Activated naive CD4-positive, alpha-beta T cell treated with anti-CD3 and anti-CD28 coated beads for 36 hours (primary cell): ENCODE data around the gene PGAM2. TPM values are rescaled to one million over a fixed set of nuclear protein-coding genes. Genes with fewer than 3 reads are reported as not detected.

Source experiments
- CTCF ChIA-PET: fragments of 350-600 bp; sonication (Branson Sonifier 250); formaldehyde crosslinking; loops from one replicate; lab custom pipeline; 2021; ENCODE audit warnings: antibody characterized with exemption; lab: Charles Lee
- DNase-seq: peaks from one replicate; pipeline ENCODE4 v3.0.0-alpha.2; 2020
- H3K27ac Mint-ChIP-seq: one replicate; pipeline ENCODE4 v1.8.0; 2021; ENCODE audit warnings: mild to moderate bottlenecking, mixed read lengths
- H3K27me3 Mint-ChIP-seq: one replicate; pipeline ENCODE4 v1.8.0; 2021; ENCODE audit warnings: low read depth, mixed read lengths
- H3K36me3 Mint-ChIP-seq: one replicate; pipeline ENCODE4 v1.8.0; 2021; ENCODE audit warnings: low read depth, mixed read lengths
- H3K4me1 Mint-ChIP-seq: one replicate; pipeline ENCODE4 v1.8.0; 2021; ENCODE audit warnings: low read depth, mixed read lengths
- H3K4me3 Mint-ChIP-seq: one replicate; pipeline ENCODE4 v1.8.0; 2021; ENCODE audit warnings: mild to moderate bottlenecking, moderate library complexity, mixed read lengths
- H3K9me3 Mint-ChIP-seq: one replicate; pipeline ENCODE4 v1.8.0; 2021; ENCODE audit warnings: mixed read lengths
- intact Hi-C: fragments of 100-400 bp; cut with micrococcal nuclease; formaldehyde crosslinking; loops from one replicate; pipeline ENCODE4 v1.15.1; 2023
- total RNA-seq, 2 experiments: library from RNA; stranded (reverse); gene quantifications; one replicate each; pipeline ENCODE4 v1.2.3, GENCODE V29; 2021

Gene PGAM2
- total RNA-seq, 2 experiments from 2014 or later, result 0.24 TPM; not detected in 1

GRCh38 chr7:44087911-44088838, 22.8 kb upstream of the PGAM2 start:
- intact Hi-C loops, result no loop called here
- Mint-ChIP-seq H3K9me3 (no peaks in the 10 kb centered on the region), H3K36me3 (no peaks in the 10 kb centered on the region), H3K27ac (no peak overlapping the region), H3K4me1 (peaks cover 2% of the 10 kb centered on the region), H3K4me3 (no peak overlapping the region), H3K27me3 (no peaks in the 10 kb centered on the region)
- DNase-seq, result no peak
- CTCF ChIA-PET, result no interaction called here

- intact Hi-C loops, result no loop called here
- no peak overlapping the region for H3K4me3 Mint-ChIP-seq
- CTCF ChIA-PET, result interaction anchor here (1.1 to 1.7 kb wide), 2 partner anchors 11 to 16 kb away, joined by 5 read pairs; no protein-coding TSS in a partner anchor
- H3K4me1 Mint-ChIP-seq, result peaks cover 4% of the 10 kb centered on the region
- H3K27ac Mint-ChIP-seq, result no peak overlapping the region
- peaks cover 2% of the 10 kb centered on the region for H3K36me3 Mint-ChIP-seq
- H3K9me3 Mint-ChIP-seq, result no peaks in the 10 kb centered on the region
- no peaks in the 10 kb centered on the region for H3K27me3 Mint-ChIP-seq
- no peak for DNase-seq
These were observed 21.3 kb upstream of the PGAM2 start for GRCh38 chr7:44086627-44087026.

DNA sequence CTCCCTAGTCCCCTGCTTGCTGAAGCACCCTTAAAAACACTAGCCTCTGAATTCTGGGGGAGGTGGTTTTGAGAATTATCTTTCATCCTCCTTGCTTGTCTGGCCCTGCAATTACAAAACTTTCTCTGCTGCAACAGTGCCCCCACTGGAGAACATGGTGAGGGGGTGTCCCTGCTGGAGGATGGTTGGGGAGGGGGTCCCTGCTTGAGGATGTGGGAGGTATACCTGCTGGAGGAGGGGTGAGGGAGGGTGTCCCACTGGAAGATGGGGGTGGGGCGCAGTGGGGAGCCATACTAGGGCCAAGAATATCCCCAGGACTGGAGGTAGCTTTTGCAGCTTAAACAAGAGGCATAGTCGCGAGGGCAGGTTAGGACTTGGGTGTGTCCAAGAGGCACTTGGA, 20.2 kb upstream of the PGAM2 start:
- intact Hi-C loops, result no loop called here
- Mint-ChIP-seq H3K27me3 (no peaks in the 10 kb centered on the region), H3K4me3 (no peak overlapping the region), H3K4me1 (peaks cover 13% of the 10 kb centered on the region), H3K36me3 (peaks cover 10% of the 10 kb centered on the region), H3K9me3 (no peaks in the 10 kb centered on the region), H3K27ac (no peak overlapping the region)
- no peak for DNase-seq
- CTCF ChIA-PET, result interaction anchor here (0.6 to 1.7 kb wide), 2 partner anchors 12 to 42 kb away, joined by 3 to 5 read pairs; no protein-coding TSS in a partner anchor

DNA sequence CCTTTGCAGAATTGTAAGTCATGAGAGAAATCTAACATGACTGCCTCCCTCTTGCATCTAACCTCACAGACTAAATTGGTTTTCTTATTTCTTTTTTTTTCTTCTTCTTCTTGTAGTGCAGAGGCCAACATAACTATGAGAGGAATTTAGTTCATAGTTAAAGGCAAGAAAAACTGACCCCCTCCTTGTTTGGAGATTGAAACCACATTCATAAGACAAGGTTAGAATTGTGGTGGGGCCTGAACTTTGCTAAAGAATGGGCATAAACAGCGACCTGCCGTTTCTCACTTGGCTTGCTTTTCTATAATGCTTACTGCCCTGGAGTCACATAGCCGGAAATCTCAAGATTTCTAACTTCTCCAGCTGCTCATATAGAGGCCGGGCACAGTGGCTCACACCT, 19.3 kb upstream of the PGAM2 start:
- H3K4me1 Mint-ChIP-seq, result peaks cover 21% of the 10 kb centered on the region
- intact Hi-C loops, result loop anchor here (5.0 kb wide), 2 partner anchors 157 to 488 kb away; partner anchors contain the start of genes DDX56 and UBE2D4
- H3K27me3 Mint-ChIP-seq, result no peaks in the 10 kb centered on the region
- CTCF ChIA-PET, result no interaction called here
- H3K36me3 Mint-ChIP-seq, result peaks cover 15% of the 10 kb centered on the region
- H3K27ac Mint-ChIP-seq, result no peak overlapping the region
- no peak for DNase-seq
- no peak overlapping the region for H3K4me3 Mint-ChIP-seq
- no peaks in the 10 kb centered on the region for H3K9me3 Mint-ChIP-seq

- DNase-seq, result no peak
- no peak overlapping the region for H3K27ac Mint-ChIP-seq
- CTCF ChIA-PET, result interaction anchor here (0.5 kb wide), 1 partner anchor 329 kb away, joined by 3 read pairs; no protein-coding TSS in a partner anchor
- peaks cover 15% of the 10 kb centered on the region for H3K36me3 Mint-ChIP-seq
- H3K9me3 Mint-ChIP-seq, result no peaks in the 10 kb centered on the region
- H3K4me3 Mint-ChIP-seq, result peak overlapping the region; percentile 48
- no peaks in the 10 kb centered on the region for H3K27me3 Mint-ChIP-seq
- H3K4me1 Mint-ChIP-seq, result peaks cover 23% of the 10 kb centered on the region
- intact Hi-C loops, result loop anchor here (2.0 to 5.0 kb wide), 5 partner anchors 117 to 489 kb away; partner anchors contain the start of genes DDX56, NUDCD3, UBE2D4 and YKT6
These were observed 18.4 kb upstream of the PGAM2 start for GRCh38 chr7:44083796-44084195.

- CTCF ChIA-PET, result no interaction called here
- H3K36me3 Mint-ChIP-seq, result peaks cover 24% of the 10 kb centered on the region
- intact Hi-C loops, result loop anchor here (1.0 to 5.0 kb wide), 6 partner anchors 63 to 490 kb away; partner anchors contain the start of genes DDX56, NUDCD3, UBE2D4 and YKT6
- H3K27me3 Mint-ChIP-seq, result no peaks in the 10 kb centered on the region
- peaks cover 31% of the 10 kb centered on the region for H3K4me1 Mint-ChIP-seq
- H3K27ac Mint-ChIP-seq, result peak overlapping the region; percentile 59
- peak; percentile 99 for DNase-seq
- H3K4me3 Mint-ChIP-seq, result peak overlapping the region; percentile 75
- no peaks in the 10 kb centered on the region for H3K9me3 Mint-ChIP-seq
These were observed 17.3 kb upstream of the PGAM2 start for GRCh38 chr7:44082541-44083207.

- CTCF ChIA-PET, result interaction anchor here (0.6 to 1.5 kb wide), 9 partner anchors 9 to 159 kb away, joined by 3 to 7 read pairs (median 3); no protein-coding TSS in a partner anchor
- no peaks in the 10 kb centered on the region for H3K9me3 Mint-ChIP-seq
- intact Hi-C loops, result loop anchor here (1.0 to 5.0 kb wide), 4 partner anchors 37 to 491 kb away; partner anchors contain the start of genes DBNL, DDX56, POLD2 and UBE2D4
- H3K4me3 Mint-ChIP-seq, result peak overlapping the region; percentile 79
- H3K27me3 Mint-ChIP-seq, result no peaks in the 10 kb centered on the region
- peaks cover 27% of the 10 kb centered on the region for H3K36me3 Mint-ChIP-seq
- H3K27ac Mint-ChIP-seq, result peak overlapping the region; percentile 93
- peaks cover 32% of the 10 kb centered on the region for H3K4me1 Mint-ChIP-seq
- DNase-seq, result peak; percentile 57
These were observed 15.9 kb upstream of the PGAM2 start for GRCh38 chr7:44081266-44081748.

DNA sequence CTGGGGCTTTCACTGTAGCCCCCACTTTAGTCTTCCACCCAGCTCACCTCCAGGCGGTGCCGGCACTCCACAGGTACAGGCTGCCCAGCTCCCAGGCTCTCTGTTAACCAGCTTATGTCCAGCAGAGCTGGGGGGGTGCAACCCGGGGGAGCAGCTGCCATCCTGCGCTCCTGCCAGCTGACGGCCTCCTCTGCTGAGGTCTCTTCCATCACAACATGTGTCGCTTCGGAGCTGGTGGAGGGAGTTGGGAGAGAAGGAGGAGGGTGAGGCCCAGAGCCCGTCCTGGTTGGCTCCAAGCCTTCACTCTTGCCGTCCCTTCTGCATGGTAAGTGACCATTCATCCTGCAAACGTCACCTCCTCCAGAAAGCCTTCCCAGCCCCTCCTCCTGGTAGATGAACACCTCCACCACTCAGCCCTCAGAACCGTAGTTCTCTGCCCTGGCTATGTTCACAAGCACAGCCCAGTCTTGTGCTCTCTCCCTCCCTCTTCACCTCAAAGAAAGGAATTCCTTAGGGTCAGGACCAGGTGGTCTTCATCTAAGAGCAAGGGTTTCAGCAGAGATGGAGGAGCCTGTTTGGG, 15.4 kb upstream of the PGAM2 start:
- intact Hi-C loops, result loop anchor here (1.0 to 5.0 kb wide), 4 partner anchors 36 to 492 kb away; partner anchors contain the start of genes DBNL, DDX56, POLD2 and UBE2D4
- peak overlapping the region; percentile 93 for H3K27ac Mint-ChIP-seq
- H3K4me1 Mint-ChIP-seq, result peaks cover 32% of the 10 kb centered on the region
- H3K4me3 Mint-ChIP-seq, result peak overlapping the region; percentile 79
- H3K36me3 Mint-ChIP-seq, result peaks cover 30% of the 10 kb centered on the region
- no peaks in the 10 kb centered on the region for H3K9me3 Mint-ChIP-seq
- CTCF ChIA-PET, result interaction anchor here (0.6 to 1.5 kb wide), 9 partner anchors 8 to 160 kb away, joined by 3 to 7 read pairs (median 3); no protein-coding TSS in a partner anchor
- no peak for DNase-seq
- H3K27me3 Mint-ChIP-seq, result no peaks in the 10 kb centered on the region

DNA sequence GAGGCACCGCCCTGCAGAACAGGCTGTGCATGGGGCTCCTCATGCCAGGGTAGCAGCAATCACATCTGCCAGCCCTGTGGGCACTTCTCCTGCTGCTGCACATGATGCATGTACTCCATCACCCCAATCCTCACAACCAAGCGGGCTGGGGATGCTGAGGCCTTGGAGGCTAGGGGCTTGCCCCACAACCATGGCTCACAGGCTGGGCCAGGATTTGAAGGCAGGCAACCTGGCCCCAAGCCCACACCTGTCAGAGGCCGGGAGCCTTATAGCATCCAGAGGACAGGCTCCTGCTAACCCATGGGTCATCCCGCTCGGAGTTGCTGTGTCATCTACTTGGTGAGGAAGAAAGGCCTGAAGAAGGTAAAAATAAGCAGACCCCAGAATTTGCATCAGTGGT, 14.8 kb upstream of the PGAM2 start:
- intact Hi-C loops, result loop anchor here (5.0 kb wide), 2 partner anchors 153 to 492 kb away; partner anchors contain the start of genes DDX56 and UBE2D4
- Mint-ChIP-seq H3K36me3 (peaks cover 34% of the 10 kb centered on the region), H3K4me3 (peak overlapping the region; percentile 79), H3K27ac (peak overlapping the region; percentile 18), H3K4me1 (peaks cover 32% of the 10 kb centered on the region), H3K27me3 (no peaks in the 10 kb centered on the region), H3K9me3 (no peaks in the 10 kb centered on the region)
- no peak for DNase-seq
- CTCF ChIA-PET, result interaction anchor here (1.3 kb wide), 1 partner anchor 161 kb away, joined by 3 read pairs; no protein-coding TSS in a partner anchor

GRCh38 chr7:44079331-44080021, 14.1 kb upstream of the PGAM2 start:
- DNase-seq, result no peak
- H3K4me3 Mint-ChIP-seq, result no peak overlapping the region
- CTCF ChIA-PET, result no interaction called here
- H3K4me1 Mint-ChIP-seq, result peaks cover 32% of the 10 kb centered on the region
- H3K9me3 Mint-ChIP-seq, result no peaks in the 10 kb centered on the region
- H3K27ac Mint-ChIP-seq, result no peak overlapping the region
- no peaks in the 10 kb centered on the region for H3K27me3 Mint-ChIP-seq
- H3K36me3 Mint-ChIP-seq, result peaks cover 35% of the 10 kb centered on the region
- intact Hi-C loops, result loop anchor here (5.0 kb wide), 2 partner anchors 152 to 493 kb away; partner anchors contain the start of genes DDX56 and UBE2D4

GRCh38 chr7:44078521-44078920, 13.2 kb upstream of the PGAM2 start:
- no peak overlapping the region for H3K4me3 Mint-ChIP-seq

More at GRCh38 chr7:44078521-44078920, 13.2 kb upstream of the PGAM2 start:
- intact Hi-C loops, result no loop called here
- H3K36me3 Mint-ChIP-seq, result peaks cover 35% of the 10 kb centered on the region
- DNase-seq, result no peak
- H3K27me3 Mint-ChIP-seq, result no peaks in the 10 kb centered on the region
- peaks cover 32% of the 10 kb centered on the region for H3K4me1 Mint-ChIP-seq
- no peaks in the 10 kb centered on the region for H3K9me3 Mint-ChIP-seq
- CTCF ChIA-PET, result interaction anchor here (0.9 kb wide), 1 partner anchor 11 kb away, joined by 3 read pairs; no protein-coding TSS in a partner anchor
- H3K27ac Mint-ChIP-seq, result peak overlapping the region; percentile 24
